GM12874 (cell line): ENCODE measurements around the gene INIP.

Experiments
- CTCF ChIP-seq: IDR thresholded peaks from 2 replicates; pipeline ENCODE4 v1.5.1; 2011; ENCODE audit warnings: low read depth, mild to moderate bottlenecking, control low read depth, low read length, moderate library complexity; ENCODE audit not compliant: insufficient read depth

The INIP gene

DNA sequence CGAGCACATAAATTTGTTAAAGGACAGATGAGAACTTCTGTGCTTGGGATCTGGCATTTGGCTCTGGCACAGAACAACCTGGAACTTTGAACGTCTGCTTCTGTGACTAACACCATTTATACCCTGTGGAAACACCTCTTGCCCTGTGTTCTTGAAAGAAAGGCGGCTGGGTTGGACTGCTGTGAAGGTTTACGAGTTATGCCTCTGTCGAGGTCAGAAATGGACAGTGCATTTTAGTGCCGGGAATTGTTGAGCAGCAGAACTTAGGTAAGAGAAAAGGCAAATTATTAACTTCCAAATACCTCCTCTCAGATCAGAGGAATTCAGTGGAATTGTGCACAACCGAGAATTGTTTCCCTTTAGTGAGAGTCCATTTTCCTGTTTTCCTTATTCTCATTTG, 14.1 kb upstream of the INIP start:
- TF ChIP-seq CTCF, result no peak

GRCh38 chr9:112728401-112728800, 10.5 kb upstream of the INIP start:
- TF ChIP-seq CTCF, result no peak

DNA sequence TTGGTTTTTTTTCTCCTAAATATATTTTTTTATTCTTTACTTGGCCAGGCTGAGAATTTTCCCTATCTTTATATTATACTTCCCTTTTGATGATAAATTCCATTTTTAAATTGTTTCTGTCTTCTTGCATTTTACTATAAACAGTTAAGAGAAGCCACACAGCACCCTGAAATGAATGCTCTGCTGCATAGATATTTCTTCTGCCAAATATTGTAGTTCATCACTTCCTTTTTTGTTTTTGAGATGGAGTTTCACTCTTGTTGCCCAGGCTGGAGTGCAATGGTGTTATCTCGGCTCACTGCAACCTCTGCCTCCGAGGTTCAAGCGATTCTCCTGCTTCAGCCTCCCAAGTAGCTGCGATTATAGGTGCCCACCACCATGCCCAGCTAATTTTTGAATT, 8.5 kb upstream of the INIP start:
- TF ChIP-seq CTCF, result no peak

- TF ChIP-seq CTCF, result no peak
These were observed 8.0 kb upstream of the INIP start for GRCh38 chr9:112725961-112726360.

DNA sequence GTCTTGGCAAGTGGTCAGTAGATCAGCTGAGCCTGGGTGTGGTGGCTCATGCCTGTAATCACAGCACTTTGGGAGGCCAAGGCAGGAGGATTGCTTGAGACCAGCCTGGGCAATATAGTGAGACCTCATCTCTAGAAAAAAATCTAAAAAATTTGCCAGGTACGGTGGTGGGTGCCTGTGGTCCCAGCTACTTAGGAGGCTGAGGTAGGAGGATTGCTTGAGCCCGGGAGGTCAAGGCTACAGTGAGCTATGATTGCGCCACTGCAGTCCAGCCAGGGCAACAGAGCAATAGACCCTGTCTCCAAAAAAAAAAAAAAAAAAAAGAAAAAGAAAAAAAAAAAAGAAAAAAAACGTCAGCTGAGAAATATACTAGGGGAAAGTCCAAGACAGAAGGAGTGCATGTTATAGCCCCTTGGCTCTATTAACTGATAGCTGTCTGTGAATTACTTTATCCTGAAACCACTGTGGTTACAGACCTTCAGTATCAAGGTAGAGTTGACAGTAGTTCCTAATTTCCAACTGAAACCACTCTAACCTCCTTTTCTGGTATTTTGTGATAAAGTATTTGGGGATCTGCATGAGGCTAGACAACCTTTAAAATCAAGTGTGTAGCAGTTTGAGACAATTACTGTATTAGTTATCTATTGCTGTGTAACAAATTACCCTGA, 2.3 kb upstream of the INIP start:
- TF ChIP-seq CTCF, result no peak

GRCh38 chr9:112719696-112720095, 1.8 kb upstream of the INIP start:
- no peak for TF ChIP-seq CTCF

- no peak for TF ChIP-seq CTCF
These were observed 1.3 kb upstream of the INIP start for GRCh38 chr9:112719241-112719691.

GRCh38 chr9:112712678-112713077, 5.2 kb downstream of the INIP start:
- no peak for TF ChIP-seq CTCF
